ENCODE data around the gene INCENP. TPM values are rescaled to one million over a fixed set of nuclear protein-coding genes. Genes with fewer than 3 reads are reported as not detected.
A peak's percentile ranks its signal among the peaks of the same experiment; 100 is the strongest.

Gene INCENP
- total and polyA plus RNA-seq, 2 of the 13 experiments (the other 11 are each of a cell fraction or from before 2014, with no cell fraction given) = 14.1 to 37.3 TPM

DNA sequence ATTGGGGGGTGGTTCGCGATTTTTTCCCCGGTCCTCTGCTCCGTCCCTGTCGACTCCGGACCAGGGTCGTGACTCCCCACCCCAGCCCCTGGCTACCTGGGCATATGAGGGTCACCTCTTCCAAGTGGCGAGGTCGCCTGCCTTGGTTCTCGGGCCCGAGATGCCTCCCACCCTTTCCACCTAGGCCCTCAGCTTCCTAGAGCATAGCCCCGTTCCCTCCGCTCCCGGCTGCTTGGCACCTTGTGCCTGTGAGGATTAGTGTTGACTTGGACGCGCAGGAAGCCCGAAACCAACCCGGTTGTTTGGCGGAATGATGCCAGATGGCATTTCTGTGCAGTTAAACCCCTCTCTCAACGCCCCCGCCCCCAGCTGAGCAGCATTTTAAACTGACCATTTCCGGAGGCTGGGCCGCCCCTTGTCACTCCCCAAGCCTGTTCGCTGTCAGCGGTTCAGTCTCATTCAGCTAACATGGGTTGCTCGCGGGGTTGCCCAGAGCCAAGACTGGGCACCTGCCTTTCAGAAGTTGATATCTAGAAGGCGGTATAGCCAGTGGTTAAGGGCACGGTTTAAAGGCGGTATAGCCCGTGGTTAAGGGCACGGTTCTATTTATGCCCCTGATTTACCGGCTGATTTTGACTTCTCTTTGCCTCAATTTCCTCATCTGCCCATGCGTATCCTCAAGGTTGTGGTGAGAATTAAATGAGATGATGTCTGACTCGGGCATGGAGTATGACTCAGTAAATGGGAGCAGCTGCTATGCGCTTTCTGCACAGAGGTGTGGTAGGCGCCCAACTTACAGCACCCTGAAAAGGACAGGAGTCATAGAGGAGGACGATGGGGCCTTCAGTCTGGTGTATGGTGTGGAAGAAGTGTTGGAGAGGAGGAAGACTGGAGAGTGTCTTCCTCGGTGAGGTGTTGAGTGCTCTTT, 639 bp downstream of the INCENP start (continued):
- TF ChIP-seq FLYWCH1 (CRISPR knock-in tag; IDR thresholded peaks at IDR 0.05) (no peak), TRIM24 (CRISPR knock-in tag; IDR thresholded peaks at IDR 0.05) (no peak), KLF11 (CRISPR knock-in tag; IDR thresholded peaks at IDR 0.05) (no peak), ZNF256 (CRISPR knock-in tag; conservative IDR thresholded peaks at IDR 0.05) (0 out of 2 replicates have a peak, but pooled peaks have one; percentile 57), TAF1 (CRISPR knock-in tag; IDR thresholded peaks at IDR 0.05) (peak; percentile 27; the same call in 1 of the 2 replicates), RAD51 (IDR thresholded peaks at IDR 0.05; ENCODE audit: borderline replicate concordance) (no peak), ZNF747 (CRISPR knock-in tag; IDR thresholded peaks at IDR 0.05; ENCODE audit: borderline replicate concordance) (no peak), ZNF619 (CRISPR knock-in tag; IDR thresholded peaks at IDR 0.05) (0 out of 2 replicates have a peak, but pooled peaks have one; percentile 43), DPF2 (CRISPR knock-in tag; IDR thresholded peaks at IDR 0.05; ENCODE audit: borderline replicate concordance, low read depth) (no peak), KLF12 (CRISPR knock-in tag; IDR thresholded peaks at IDR 0.05; ENCODE audit: borderline replicate concordance) (no peak), ZNF614 (CRISPR knock-in tag; IDR thresholded peaks at IDR 0.05; ENCODE audit: borderline replicate concordance) (no peak), NFKB2 (CRISPR knock-in tag; IDR thresholded peaks at IDR 0.05; ENCODE audit: borderline replicate concordance) (0 out of 2 replicates have a peak, but pooled peaks have one; percentile 42), HDAC1 (CRISPR knock-in tag; IDR thresholded peaks at IDR 0.05) (peak; percentile 57; the same call in 1 of the 2 replicates), ZNF790 (CRISPR knock-in tag; IDR thresholded peaks at IDR 0.05; ENCODE audit: borderline replicate concordance) (no peak), ZNF329 (CRISPR knock-in tag; IDR thresholded peaks at IDR 0.05; ENCODE audit: low read depth) (no peak), ZNF331 (CRISPR knock-in tag; IDR thresholded peaks at IDR 0.05) (no peak), ATF7-NPFF (CRISPR knock-in tag; IDR thresholded peaks at IDR 0.05; ENCODE audit: low read depth) (no peak), GPN1 (CRISPR knock-in tag; IDR thresholded peaks at IDR 0.05; ENCODE audit: borderline replicate concordance) (no peak), GZF1 (CRISPR knock-in tag; IDR thresholded peaks at IDR 0.05) (no peak), MTA1 (CRISPR knock-in tag; IDR thresholded peaks at IDR 0.05; ENCODE audit: borderline replicate concordance) (peak; percentile 26; the same call in 1 of the 2 replicates)
- TF ChIP-seq, protein P1, sequence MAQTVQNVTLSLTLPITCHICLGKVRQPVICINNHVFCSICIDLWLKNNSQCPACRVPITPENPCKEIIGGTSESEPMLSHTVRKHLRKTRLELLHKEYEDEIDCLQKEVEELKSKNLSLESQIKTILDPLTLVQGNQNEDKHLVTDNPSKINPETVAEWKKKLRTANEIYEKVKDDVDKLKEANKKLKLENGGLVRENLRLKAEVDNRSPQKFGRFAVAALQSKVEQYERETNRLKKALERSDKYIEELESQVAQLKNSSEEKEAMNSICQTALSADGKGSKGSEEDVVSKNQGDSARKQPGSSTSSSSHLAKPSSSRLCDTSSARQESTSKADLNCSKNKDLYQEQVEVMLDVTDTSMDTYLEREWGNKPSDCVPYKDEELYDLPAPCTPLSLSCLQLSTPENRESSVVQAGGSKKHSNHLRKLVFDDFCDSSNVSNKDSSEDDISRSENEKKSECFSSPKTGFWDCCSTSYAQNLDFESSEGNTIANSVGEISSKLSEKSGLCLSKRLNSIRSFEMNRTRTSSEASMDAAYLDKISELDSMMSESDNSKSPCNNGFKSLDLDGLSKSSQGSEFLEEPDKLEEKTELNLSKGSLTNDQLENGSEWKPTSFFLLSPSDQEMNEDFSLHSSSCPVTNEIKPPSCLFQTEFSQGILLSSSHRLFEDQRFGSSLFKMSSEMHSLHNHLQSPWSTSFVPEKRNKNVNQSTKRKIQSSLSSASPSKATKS (CRISPR knock-in tag; IDR thresholded peaks at IDR 0.05) = no peak
- TF ChIP-seq, protein P2, sequence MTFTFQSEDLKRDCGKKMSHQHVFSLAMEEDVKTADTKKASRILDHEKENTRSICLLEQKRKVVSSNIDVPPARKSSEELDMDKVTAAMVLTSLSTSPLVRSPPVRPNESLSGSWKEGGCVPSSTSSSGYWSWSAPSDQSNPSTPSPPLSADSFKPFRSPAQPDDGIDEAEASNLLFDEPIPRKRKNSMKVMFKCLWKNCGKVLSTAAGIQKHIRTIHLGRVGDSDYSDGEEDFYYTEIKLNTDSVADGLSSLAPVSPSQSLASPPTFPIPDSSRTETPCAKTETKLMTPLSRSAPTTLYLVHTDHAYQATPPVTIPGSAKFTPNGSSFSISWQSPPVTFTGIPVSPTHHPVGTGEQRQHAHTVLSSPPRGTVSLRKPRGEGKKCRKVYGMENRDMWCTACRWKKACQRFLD (CRISPR knock-in tag; IDR thresholded peaks at IDR 0.05; ENCODE audit: borderline replicate concordance) = no peak; the same call in 1 of the 2 replicates
- TF ChIP-seq, protein P3, sequence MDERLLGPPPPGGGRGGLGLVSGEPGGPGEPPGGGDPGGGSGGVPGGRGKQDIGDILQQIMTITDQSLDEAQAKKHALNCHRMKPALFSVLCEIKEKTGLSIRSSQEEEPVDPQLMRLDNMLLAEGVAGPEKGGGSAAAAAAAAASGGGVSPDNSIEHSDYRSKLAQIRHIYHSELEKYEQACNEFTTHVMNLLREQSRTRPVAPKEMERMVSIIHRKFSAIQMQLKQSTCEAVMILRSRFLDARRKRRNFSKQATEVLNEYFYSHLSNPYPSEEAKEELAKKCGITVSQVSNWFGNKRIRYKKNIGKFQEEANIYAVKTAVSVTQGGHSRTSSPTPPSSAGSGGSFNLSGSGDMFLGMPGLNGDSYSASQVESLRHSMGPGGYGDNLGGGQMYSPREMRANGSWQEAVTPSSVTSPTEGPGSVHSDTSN (CRISPR knock-in tag; IDR thresholded peaks at IDR 0.05) = no peak
- TF ChIP-seq, protein P4, sequence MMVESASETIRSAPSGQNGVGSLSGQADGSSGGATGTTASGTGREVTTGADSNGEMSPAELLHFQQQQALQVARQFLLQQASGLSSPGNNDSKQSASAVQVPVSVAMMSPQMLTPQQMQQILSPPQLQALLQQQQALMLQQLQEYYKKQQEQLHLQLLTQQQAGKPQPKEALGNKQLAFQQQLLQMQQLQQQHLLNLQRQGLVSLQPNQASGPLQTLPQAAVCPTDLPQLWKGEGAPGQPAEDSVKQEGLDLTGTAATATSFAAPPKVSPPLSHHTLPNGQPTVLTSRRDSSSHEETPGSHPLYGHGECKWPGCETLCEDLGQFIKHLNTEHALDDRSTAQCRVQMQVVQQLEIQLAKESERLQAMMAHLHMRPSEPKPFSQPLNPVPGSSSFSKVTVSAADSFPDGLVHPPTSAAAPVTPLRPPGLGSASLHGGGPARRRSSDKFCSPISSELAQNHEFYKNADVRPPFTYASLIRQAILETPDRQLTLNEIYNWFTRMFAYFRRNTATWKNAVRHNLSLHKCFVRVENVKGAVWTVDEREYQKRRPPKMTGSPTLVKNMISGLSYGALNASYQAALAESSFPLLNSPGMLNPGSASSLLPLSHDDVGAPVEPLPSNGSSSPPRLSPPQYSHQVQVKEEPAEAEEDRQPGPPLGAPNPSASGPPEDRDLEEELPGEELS (CRISPR knock-in tag; IDR thresholded peaks at IDR 0.05) = no peak

Measured in HepG2 (cell line).